ENCODE data around the gene ADAMTS3. TPM values are rescaled to one million over a fixed set of nuclear protein-coding genes. Genes with fewer than 3 reads are reported as not detected.

Gene ADAMTS3
- total and polyA plus RNA-seq, 2 donors (not counting 3 experiments of a cell fraction or from before 2014, with no cell fraction given): 0.37 to 1.3 TPM

GRCh38 chr4:72344418-72344817, 224.6 kb downstream of the ADAMTS3 start:
- no peak overlapping the region for H3K9ac ChIP-seq (replicated peaks; ENCODE audit: extremely low read depth, insufficient read depth, low read length)
- H3K9me1 ChIP-seq (replicated peaks; ENCODE audit: control insufficient read depth, extremely low read depth, insufficient read depth, low read length): no peaks in the 10 kb centered on the region
- H3K4me3 ChIP-seq (replicated peaks in 1 of 3; ENCODE audit: insufficient read depth in 1 of 3, low read depth in 1 of 3, low read length in 3 of 3): no peak overlapping the region
- no peaks in the 10 kb centered on the region for H3K4me1 ChIP-seq (ENCODE audit: control insufficient read depth, extremely low read depth, insufficient read depth, low read length)
- H4K20me1 ChIP-seq (replicated peaks; ENCODE audit: control insufficient read depth, extremely low read depth, insufficient read depth, low read length): no peaks in the 10 kb centered on the region
- no peak overlapping the region for H3K4me2 ChIP-seq (ENCODE audit: insufficient read depth, low read length)
- no peaks in the 10 kb centered on the region for H3K27me3 ChIP-seq (ENCODE audit: control insufficient read depth in 2 of 2, insufficient read depth in 2 of 2, low read length in 2 of 2)
- no peak for DNase-seq (ENCODE audit: low read depth, low spot score)
- intact Hi-C loops (cut with micrococcal nuclease) (no loop called here), dilution Hi-C loops (cut with MboI; ENCODE audit: extremely low pct_ligation_motif_present, low sequenced_read_pairs) (no loop called here)
- no peaks in the 10 kb centered on the region for H3K9me3 ChIP-seq (replicated peaks; ENCODE audit: control insufficient read depth, insufficient read depth, low read length)
- H3K36me3 ChIP-seq (ENCODE audit: control insufficient read depth in 2 of 2, extremely low read depth in 1 of 2, insufficient read depth in 2 of 2, low read length in 2 of 2): no peaks in the 10 kb centered on the region
- H3K27ac ChIP-seq (ENCODE audit: insufficient read depth, low read depth, low read length): no peak overlapping the region
- no peaks in the 10 kb centered on the region for H3K79me2 ChIP-seq (ENCODE audit: control insufficient read depth, insufficient read depth, low read length)
- no peak overlapping the region for H2AFZ ChIP-seq (ENCODE audit: low read depth, low read length)
- ChIA-PET POLR2A (no interaction called here), CTCF (no interaction called here)
- FAIRE-seq: no peak
- BruUV-seq (replicated peaks): no TSS peak
- TF ChIP-seq POLR2A (IDR thresholded peaks at IDR 0.05; ENCODE audit: low read depth, low read length) (no peak), GATA2 (IDR thresholded peaks at IDR 0.05; ENCODE audit: insufficient read depth, insufficient read length, low read depth, low read length) (no peak), EZH2 (IDR thresholded peaks at IDR 0.05; ENCODE audit: borderline replicate concordance, low read depth, low read length, severe bottlenecking) (no peak), FOS (IDR thresholded peaks at IDR 0.05; ENCODE audit: borderline replicate concordance, insufficient read depth, low read length) (no peak), JUN (IDR thresholded peaks at IDR 0.05; ENCODE audit: borderline replicate concordance, insufficient read depth, insufficient read length, low read depth) (no peak), MYC (IDR thresholded peaks at IDR 0.05; ENCODE audit: low read depth, low read length) (no peak), CTCF (IDR thresholded peaks at IDR 0.05; ENCODE audit: extremely low read depth in 1 of 2, insufficient read depth in 1 of 2, low read depth in 1 of 2, low read length in 2 of 2) (no peak), POLR2AphosphoS5 (IDR thresholded peaks at IDR 0.05; ENCODE audit: insufficient read depth, low read depth, low read length) (no peak), MAX (IDR thresholded peaks at IDR 0.05; ENCODE audit: insufficient read depth, insufficient read length) (no peak)
